Activated CD8-positive, alpha-beta memory T cell treated with anti-CD3 and anti-CD28 coated beads, Interleukin-2, amount 50 U/mL, for 1 hour (primary cell): Measurements from ENCODE around the gene CELA3B.
"Not testable (repeated sequence)": the region's sequence is repeated elsewhere in the genome, so short reads cannot be mapped to it uniquely, and the experiment has no call there.

Experiments used
- DNase-seq: peaks from one replicate; pipeline ENCODE4 v3.0.0-alpha.2; 2020; ENCODE audit errors: extremely low read depth

CELA3B gene

GRCh38 chr1:21976703-21977239, at the start of gene CELA3B:
Gene CELA3B (plus strand): TSS chr1:21977022. CDS start chr1:21977040, 18 bp downstream.
- DNase-seq, result not testable (repeated sequence)

GRCh38 chr1:21927533-21928237, 49.1 kb upstream of the CELA3B start:
- DNase-seq, result no peak

GRCh38 chr1:21930080-21930571, 46.7 kb upstream of the CELA3B start:
- no peak for DNase-seq

- DNase-seq, result no peak
Observed at GRCh38 chr1:21930629-21931170, 46.1 kb upstream of the CELA3B start.

DNA sequence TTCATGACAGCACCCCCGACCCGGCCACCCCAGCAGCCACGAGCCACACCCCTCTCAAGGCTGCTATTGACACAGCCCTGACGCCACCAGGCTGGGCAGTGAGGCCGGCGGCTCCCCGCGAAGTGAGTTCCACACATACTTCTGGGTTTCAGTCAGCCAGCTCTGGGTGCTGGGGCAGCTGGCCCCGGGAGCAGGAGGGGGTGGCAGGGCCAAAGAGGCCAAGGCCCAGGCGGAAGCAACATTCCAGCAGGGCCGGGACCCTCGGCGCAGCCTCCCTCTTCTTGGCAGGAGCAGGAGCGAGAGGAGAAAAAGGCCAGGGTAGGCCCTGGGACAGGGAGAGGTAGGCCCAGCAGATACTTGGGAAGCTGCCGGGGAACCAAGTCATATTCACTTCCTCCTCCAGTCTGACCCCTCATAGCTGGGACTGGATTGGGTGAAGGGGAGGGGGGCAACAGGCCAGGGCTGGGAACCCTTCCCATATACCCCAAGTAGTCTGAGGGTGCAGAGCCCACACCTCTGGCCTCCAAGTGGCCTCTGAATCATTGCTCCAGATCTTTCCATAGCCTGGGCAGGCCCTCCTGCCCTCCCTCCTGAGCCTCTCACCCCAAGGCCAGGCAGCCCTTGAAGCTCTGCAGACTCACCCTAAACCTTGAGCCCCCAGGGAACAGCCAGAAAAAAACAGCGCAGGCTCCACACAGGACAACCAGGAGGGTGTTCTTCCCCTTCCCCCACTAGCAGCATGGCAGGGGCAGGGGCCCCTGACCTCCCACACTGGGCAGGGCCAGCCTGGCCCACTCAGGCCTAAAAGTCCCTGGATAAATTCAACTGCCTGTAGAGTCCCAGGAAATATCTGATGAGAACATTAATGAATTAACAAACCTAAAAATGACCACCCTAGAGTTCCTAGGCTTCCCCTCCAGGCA, 45.4 kb upstream of the CELA3B start:
- DNase-seq, result no peak

DNA sequence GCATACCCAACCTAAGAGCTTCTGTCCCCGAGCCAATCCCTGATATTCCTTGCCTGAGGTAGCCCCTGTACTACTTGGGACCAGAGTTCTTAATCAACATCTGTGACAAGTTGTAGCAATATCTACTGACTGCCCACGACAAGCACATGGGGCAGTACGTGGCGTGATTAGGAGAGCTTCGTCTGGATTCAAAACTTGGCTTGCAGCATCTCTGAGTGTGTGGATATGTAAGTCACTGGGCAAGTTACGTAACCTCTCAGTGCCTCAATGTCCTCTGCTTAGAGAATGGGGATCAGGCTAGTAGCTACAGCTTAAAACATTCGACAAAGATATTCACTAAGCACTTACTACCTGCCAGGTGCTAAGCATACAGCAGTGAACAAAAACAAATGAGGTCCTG, 44.7 kb upstream of the CELA3B start:
- DNase-seq, result no peak

- DNase-seq, result no peak
Observed at GRCh38 chr1:21933397-21934248, 43.2 kb upstream of the CELA3B start.

GRCh38 chr1:21935393-21935804, 41.4 kb upstream of the CELA3B start:
- DNase-seq, result no peak

- DNase-seq, result no peak
Observed at GRCh38 chr1:21935891-21936365, 40.9 kb upstream of the CELA3B start.

DNA sequence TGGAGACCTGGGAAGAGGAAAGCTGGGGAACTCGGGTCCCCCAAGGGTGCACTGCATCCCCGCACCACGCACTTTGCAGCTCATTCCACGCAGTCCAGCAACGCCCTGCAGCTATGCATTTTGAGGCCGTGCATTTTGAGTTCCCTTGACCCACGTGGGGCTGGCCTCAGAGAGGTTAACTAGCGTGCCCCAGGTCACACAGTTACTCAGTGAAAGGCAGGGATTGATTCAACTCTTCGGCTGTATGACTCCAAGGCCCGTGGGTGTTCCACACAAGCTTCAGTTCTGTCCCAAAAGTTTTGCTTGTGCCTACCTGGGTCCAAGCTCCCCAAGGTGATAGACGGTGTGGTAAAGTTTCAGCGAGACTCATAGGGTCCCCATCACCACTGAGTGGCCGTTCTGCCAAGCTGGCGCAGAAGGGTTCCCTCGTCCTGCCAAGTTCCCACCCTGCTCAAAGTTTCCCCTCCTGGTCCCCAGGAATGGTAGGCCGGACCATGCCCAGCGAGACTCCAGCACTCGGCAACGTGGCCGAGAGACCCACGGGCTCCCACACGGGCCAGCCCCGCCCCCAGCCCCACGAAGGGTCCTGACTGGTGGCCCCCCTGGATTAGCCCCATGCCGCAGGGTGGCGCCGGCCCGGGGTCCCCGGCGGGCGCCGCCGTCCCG, 40.3 kb upstream of the CELA3B start:
- no peak for DNase-seq

GRCh38 chr1:21937034-21937371, 39.8 kb upstream of the CELA3B start, which contains the start of gene HSPG2:
Gene HSPG2 (minus strand): TSS chr1:21937310. CDS start chr1:21937217, 93 bp downstream.
- no peak for DNase-seq

DNA sequence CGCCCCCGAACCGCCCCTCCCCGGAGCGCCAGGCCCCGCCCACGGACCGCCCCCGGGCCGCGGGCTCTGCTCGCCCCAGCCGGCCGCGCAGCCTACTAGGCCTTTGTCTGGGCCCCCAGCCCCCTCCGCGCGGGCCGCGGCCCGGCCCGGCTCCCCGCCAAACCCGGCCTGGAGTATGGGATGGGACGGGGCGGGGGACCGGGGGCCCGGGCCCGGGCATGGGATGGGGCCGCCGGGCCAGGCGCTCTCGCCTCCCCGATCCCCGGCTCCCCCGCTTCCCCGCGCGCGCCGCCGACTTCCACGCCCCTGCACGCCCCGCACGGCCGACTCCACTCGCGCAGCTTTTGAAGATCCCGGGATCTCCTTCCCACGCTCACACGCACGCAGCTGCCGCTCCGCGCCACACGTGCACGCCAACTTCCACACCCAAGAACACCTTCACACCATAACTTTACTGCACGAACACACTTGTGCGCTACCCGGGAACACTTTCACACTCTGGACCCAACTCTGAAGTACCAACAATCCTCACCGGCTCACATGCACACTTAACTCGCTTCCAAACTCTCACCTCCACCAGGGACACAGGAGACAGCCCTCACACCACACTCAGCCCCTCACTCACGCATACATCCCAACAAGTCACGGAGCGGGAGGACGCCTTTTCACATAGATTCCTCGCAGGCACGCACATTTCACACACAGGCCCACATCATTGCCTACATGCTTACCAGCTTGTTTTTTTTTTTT, 39.3 kb upstream of the CELA3B start:
- DNase-seq, result no peak

DNA sequence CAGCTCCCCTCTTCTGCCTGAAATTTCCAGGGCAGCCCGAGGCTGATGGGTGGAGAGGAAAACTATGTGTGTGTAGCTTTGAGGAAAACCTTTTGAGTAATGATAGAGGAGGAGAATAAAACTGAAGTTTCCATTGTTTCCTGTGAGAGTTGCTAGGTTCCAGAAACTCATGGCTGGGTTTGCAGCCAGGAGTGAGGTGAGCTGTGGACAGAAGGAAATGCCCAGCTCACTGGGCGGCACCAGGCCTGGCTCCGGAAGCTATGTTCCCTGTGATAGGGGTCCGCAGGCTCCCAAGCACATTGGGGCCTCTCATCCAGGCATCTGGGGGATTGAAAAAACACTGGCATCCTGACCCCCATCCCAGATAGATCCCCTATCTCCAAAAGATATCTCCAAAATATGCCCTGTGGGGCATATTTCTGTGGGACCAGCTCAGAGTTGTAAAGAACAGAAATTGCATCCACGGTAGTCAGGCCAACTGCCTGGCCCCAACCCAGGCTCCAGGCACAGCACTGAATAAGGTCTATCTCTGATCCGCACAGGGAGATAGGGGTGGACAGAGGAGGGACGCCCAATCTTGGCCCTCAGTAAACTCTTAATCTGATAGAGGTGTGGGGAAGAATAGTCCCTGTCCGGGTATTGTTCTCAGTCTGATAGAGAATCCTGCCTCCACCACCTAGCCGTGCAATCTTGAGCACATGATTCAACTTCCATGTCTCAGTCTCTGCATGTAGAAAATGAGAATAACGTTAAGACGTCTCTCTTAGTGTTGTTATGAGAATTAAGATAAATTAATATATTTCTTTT, 37.9 kb upstream of the CELA3B start:
- no peak for DNase-seq

- no peak for DNase-seq
Observed at GRCh38 chr1:21939650-21940374, 37.0 kb upstream of the CELA3B start.

DNA sequence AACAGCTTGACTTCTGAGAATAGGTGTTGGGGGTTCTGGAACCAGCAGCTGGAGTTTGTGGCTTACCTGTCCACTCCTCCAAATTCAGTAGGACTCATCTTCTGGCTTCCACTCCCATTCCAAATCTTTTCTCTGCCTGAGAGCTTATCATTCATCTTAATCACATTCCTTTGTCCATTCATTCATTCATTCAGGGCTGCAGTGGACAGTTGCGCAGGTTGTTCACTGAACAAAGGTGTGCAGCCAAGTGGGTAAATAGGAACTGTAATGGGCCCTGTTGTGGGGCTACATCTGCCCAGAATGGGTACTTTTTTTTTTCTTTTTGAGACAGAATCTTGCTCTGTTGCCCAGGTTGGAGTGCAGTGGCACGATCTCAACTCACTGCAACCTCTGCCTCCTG, 36.3 kb upstream of the CELA3B start:
- DNase-seq, result no peak

GRCh38 chr1:21941370-21941769, 35.5 kb upstream of the CELA3B start:
- no peak for DNase-seq

DNA sequence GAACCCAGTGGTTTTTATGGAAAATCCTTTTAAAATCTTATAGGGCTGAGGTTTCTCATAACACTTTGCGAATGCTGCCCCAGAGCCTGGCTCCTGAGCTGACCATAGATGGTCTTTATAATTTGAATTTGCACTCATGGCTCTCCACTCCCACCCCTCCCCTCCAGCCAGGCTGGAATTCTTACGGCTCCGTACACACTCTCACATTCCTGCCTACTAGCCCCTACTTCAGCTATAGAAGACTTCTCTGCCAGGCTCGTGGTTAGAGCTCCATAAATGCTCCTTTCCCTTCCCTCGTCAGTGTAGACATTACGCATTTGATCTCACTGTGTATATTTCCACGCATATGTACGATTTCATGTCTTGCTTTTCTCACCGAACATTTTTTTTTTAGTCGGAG, 34.4 kb upstream of the CELA3B start:
- no peak for DNase-seq

- DNase-seq, result not testable (repeated sequence)
Observed at GRCh38 chr1:21942959-21943640, 33.7 kb upstream of the CELA3B start.
